Stimulated activated CD8-positive, alpha-beta memory T cell treated with anti-CD3 and anti-CD28 coated beads, Interleukin-7, amount 100 ng/mL, for 4 hours (primary cell): ENCODE measurements around the gene DSCAML1.

ENCODE experiments used
- DNase-seq, 2 donors: peaks; one replicate each; pipeline ENCODE4 v3.0.0-alpha.2; 2020; ENCODE audit warnings: low read depth in 2 of 2

DSCAML1 gene

DNA sequence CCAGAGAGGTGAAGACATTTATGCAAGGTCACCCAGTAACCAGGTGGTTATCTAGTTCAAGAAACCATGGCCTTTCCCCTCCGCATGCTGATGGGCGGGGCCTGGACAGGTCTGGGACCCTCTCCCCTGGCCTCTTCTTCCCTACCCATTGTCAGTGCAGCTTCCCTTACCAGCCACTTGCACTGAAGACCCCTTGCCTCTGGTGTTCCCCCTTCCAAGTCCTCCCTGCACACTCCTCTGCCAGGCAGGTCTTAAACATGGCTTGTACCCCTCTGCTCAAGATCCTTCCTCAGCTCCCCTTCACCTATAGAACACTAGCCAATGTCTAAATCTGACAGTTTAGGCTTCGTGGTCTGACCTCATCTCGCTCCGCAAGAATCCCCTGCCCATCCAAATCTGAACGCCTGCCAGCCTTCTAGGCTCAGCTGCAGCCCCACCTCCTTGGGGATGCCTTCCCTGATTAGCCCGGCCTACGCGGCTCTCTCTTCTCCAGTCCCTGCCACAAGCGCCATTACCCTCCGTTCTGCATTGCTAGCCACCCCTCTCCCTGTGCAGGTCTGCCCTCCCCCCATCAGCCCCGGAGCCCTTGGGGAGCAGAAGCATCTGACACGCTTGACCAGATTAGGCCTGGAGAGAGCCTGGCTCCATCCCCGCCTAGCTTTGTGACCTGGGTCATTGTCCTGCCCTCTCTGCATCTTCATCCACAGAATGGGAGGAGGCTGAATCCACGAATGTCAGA, 213.8 kb downstream of the DSCAML1 start:
- no peak for DNase-seq

DNA sequence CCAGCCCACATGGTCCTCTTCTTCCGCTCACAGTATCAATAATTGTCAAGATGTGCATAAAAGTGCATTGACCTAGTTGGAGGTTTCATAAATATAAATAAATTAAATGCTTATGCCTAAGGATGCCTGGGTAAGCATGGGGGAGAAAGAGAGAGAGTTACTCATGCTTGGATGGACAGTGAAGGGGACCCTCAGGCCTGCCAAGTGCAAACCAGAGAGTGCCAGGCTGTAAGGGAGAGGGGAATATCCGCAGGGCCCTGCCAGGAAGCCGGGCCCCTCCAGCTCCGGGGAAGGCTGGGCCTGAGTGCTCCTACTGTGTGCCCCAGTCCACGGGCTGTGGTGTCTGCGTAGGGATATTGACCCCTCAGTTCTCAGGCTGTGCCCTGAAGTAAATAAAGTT, 214.6 kb downstream of the DSCAML1 start:
- no peak for DNase-seq

DNA sequence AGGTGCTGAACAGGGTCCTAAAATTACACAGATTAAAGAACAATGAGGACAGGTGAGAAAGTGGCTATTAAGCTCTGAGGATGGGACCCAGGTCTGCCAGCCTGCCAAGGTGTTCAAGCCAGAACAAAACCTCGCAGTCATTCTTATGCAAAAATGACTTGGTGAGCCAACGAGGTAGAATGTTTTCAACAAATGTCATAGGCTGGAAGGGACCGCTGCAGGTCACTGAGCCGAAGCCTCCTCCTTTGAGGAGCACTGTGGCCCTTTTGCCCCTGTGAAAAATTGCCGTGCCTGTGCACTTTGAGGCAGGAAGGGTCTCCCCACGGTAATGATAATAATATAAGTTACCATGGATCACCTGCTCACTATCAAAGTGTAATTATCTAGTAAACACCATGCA, 216.2 kb downstream of the DSCAML1 start:
- DNase-seq, result no peak

DNA sequence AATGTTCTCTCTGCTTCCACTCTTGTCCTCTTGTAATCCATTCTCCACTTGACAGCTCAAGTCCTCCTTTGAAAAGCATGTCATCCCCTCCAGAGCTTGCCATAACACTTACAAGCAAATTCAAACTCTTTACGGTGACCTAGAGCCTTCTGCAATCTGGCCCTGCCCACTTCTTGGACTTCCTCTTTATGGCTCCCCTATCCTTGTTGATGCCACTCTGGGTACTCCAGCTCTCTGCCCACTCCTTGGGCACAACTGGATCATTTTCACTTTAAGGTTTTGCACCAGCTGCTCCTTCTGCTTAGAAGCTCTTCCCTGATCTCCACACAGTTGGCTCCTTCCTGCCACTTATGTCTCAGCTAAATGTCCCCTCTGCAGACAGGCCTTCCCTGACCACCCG, 217.9 kb downstream of the DSCAML1 start:
- DNase-seq, result no peak

DNA sequence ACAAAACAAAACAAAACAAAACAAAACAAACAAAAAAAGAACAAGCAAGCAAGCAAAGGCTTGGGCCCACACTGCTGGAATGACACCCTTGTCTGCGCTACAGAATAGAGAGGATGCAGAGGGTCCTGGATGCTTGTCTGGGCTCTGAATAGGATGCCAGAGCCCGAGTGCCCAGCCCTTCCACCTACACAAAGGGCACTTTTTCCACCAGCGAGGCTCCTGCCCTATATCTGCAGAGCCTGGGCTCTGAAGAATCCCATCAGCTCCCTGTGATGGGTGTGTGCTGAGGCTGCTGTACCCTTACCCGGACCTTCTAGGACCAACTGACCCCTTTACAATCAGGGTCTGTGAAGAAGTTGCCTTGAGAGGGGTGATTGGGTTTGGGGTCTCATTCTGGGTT, 221.2 kb downstream of the DSCAML1 start:
- DNase-seq, result no peak

DNA sequence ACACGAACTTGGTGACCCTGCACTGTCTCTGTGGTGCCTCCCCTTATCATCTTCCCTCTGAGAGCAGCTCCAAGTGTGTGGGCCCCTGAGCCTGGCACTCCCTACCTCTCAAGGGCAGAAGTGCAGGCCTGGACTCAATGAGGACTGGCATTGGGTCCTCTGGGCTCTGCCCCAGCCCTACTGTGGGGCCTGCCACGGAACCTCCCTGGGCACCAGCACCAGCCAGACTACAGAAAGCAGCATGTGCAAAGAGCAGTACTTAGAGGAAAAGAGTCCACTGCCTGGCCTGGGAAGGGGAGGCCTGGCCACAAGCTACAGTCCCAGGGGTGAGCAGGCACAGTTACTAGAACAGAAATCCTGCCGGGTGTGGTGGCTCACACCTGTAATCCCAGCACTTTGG, 222.5 kb downstream of the DSCAML1 start:
- DNase-seq, result no peak

DNA sequence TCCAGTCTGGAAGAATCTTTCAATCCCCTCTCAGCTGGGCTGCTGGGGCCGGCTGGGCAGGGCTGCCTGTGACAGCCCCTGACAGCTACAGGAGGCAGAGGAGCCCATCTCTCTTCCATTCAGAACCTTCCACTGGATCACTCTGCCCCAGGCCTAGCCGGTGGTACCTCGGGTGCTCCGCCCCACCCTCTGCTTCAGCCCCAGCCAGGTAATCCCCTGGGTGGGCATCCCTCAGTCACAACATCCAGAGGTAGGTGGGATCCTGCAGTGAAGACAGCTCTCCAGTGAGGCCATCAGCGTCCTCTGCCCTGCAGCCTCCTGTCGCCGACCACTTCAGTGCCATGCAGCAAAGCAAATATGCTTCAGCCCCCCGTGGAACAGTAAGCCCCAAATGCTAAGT, 223.7 kb downstream of the DSCAML1 start:
- no peak for DNase-seq

DNA sequence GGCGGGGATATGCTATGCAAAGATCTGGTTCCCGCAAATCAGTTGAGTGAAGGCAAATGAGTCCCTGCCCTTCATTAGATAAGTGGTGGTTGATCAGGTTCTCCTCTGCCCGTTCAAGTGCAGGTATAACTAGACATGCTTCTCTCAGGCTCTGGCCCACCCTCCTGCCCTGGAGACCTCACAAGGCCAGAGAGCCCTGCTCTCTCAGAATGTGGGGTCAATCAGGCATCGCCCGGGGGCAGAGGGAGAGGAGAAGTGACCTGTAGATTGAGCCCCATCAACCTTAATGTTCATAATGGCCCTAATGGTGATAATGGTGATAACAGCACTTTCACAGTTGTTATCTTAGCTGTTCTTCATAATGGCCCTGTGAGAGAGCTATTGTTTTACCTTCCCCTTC, 224.3 kb downstream of the DSCAML1 start:
- no peak for DNase-seq

DNA sequence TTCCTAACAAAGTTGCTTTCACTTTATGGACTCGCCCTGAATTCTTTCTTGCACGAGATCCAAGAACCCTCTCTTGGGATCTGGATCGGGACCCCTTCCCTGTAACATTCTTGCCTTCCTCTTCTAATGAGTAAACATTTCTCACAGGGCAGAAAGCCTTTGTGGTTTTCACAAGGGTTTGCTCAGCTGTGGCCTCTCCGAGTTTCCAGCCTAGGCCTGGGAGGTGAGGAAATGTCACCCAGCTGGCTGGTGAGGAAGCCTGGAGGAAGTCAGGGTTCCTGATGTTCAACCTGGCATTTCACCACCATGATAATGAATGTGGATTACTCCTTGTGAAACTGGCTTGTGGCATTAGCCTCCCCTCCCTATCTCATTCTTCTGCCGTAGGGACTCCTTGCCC, 224.9 kb downstream of the DSCAML1 start:
- DNase-seq, result no peak

DNA sequence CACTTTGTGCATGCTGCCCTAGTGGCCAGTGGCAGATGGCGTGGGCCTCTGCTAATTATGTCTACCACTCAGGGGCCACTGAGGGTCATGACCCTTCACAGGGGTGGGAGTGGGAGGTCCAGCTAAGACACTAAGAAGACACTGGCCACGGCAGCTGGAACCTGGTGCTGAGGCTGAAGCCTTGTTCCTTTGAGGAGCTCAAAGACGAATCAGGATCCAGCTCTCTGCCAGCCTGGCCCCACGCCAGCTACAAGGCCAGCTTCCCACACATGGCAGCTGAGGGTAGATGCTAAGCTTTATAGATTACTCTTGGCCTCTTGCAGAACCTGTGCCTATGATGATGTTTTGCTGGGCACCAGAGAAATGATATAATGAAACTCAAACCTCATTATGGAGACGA, 226.3 kb downstream of the DSCAML1 start:
- no peak for DNase-seq

DNA sequence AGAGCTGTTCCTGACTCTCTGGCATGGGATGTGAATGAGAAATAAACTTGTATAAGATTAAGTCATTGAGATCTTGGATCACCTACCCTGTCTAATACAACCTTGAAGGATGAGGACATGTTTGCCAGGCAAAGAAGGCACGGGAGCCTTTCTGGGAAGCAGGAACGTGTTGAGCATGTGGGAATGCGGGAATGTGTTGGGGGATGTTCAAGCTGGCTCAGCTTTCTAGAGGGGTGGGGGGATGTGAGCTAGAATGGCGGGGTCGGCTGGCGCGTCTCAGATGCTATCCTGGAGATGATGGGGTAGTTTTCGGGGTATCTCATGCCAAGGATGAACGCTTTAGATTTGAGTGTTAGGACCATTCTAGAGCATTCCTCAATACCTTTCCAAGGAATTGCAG, 227.1 kb downstream of the DSCAML1 start:
- no peak for DNase-seq

DNA sequence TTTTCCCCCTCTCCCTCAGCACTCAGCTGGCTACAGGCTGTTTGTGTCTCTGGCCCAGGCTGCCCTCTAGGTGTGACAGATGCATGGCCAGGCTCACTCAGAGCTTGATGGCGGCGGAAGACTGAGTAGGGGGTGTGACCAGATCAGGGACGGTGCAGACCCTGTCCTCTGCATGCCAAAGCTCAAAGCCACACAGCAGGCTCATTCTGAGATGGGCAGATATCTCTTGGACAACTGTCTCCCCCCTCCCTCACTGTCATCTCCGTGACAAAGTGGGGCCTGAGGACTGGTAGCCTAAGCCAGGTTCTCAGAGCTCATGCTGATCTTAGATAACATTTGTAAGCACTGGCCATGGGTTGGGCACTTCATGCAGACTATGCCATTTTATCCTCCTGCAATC, 231.3 kb downstream of the DSCAML1 start:
- DNase-seq, result no peak

DNA sequence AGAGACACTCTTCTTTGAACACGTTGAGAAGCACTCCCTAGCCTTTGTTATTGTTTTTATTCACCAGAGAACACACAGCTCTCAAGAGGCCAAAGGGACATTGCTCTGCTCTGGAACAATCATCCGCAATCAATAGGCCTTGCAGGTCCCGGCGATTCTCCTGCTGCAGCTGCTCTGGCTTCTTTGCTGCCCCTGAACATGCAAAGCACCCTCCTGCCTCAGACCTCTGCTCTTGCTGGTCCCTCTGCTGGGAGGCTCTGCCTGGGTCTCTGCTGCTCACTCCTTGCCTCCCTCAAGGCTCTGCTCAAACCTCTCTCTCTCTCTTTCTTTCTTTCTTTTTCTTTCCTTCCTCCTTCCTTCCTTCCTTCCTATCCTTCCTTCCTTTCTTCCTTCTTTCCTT, 232.7 kb downstream of the DSCAML1 start:
- no peak for DNase-seq

DNA sequence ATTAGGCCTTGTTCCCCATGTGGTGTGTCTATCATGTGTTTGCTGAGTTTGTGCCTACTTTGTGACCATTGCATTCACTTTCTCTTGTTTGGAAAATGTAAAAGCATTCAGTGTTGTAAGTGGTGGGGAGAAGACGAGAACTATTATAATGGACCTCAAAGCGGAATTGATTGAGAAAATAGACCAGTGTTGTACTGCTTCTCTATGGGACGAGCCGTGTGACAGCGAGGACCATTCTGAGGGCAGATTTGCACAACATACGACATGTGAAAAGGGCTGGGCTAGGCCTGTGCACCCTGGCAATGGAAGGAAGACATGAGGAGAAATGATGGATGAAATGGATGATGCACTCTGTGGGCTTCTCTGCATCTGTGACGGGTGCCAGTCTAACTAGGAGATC, 233.5 kb downstream of the DSCAML1 start:
- DNase-seq, result no peak

DNA sequence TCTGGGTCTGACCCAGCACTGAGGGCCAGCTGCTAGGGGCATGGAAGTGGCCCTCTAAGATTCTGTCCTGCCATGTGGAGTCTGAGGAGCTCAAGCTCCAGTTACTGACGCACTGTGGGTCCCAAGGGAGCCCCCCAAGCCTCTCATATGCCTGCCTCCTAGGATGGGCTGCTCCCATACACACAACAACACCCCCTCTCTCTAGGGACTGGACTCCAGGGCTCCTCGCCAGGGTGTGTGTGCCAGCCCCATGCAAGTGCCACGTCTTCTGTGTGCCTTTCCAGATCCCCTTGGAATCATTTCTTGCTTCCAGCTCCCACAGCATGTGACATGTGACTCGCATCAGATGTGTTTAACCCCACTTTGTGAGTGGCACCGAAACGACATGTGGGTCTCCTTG, 234.9 kb downstream of the DSCAML1 start:
- no peak for DNase-seq

DNA sequence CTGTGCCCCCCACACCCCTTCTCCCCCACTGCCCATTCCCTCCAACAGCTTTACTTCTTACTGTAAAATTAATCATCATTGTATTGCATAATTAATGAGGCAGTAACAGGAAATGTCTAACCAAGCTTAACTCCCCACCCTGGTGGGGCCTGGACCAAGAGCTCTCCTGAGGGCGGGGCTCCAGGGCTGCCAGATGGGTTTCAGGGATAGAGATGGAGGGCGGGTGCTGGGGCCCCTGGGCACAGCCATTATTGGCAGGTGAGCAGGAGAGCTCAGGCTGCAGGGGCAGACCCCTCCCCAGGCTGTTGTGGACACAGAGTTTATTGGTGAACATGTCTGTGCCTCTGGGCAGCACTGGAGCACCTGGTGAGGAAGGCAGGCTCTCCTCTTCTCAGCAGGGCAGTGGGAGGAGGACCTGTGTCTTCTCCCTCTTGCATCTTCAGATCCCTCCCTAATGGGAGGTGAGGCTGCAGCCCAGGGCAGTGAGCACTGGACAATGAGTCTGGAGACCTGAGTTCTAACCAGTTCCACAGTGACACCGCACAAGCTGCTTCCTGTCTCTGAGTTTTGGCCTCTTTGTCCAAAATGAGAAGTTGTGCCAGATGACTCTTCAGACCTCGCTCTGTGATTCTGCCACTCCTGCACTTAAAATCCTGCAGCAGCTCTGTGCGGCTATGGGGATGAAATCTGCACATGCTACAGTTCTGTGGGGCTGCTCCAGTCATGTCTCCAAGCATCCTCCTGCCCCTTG, 236.1 kb downstream of the DSCAML1 start:
- no peak for DNase-seq

DNA sequence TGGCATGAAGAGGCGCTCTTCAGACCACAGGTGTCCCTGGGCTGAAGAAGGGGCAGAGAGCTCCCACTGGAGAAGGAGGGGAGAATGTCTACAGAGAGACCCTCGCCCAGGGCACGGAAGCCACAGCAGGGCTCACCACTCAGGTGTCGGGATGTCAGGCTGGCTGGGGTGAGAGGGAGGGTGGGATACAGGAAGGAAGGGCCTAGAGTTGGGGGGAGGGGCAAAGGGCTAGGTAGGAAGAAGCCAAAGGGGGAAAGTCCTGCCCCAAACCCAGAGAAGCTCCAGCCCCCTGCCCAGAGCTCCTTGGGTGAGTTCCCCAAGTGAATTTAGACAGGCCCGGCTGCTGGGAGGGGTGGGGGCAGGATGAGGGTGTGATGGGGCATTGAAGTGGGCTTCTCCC, 237.3 kb downstream of the DSCAML1 start:
- no peak for DNase-seq

DNA sequence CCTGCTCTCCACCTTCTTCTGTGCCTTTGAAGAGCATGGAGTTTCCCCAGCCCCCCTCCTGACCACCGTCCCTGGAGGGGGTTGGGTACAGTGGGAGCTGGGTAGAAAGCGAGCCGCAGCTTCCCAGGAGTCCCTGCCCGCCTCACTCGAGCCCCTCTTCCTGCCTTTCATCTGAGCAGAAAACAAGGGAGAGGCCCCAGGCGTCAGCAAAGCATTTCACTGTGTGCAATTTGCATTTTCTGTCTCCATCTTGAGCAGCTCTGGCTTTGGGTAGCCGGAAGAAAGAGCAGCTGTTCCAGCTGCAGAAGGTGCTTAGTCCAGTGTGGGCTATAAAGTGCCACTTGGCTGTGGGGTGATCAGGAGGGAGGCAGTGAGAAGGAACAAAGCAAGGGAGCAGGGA, 239.7 kb downstream of the DSCAML1 start:
- no peak for DNase-seq

DNA sequence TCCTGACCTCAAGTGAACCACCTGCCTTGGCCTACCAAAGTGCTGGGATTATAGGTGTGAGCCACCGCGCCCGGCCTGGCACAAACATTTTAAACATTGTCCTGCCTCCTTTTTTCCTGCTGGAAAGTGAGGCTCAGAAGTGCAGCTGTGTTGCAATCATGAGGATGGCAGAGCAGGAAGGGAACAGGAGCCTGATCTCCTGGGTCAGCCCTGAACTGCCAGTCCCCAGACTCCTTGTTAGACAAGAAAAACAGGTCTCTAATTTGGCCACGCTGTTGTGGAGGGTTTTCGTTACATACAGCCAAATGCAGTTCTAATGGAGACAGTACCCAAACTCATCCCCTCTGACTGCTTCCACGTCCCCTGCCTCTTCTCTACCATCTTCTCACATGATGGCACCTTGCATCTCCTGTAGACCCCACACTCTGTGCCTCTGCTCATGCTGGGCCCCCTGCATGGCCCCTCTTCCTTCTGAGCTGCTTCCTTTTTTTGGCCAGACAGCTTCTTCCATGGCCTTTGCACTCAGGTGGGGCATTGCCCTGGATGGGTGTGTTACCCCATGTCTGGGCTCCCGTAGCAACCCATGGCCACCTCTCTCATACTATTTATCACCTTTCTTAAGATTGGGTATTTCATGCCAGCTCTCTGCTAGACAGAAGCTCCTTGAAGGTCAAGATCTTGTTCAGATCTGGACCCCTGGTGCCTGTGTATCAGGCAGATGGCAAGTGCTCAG, 242.2 kb downstream of the DSCAML1 start:
- DNase-seq, result no peak

DNA sequence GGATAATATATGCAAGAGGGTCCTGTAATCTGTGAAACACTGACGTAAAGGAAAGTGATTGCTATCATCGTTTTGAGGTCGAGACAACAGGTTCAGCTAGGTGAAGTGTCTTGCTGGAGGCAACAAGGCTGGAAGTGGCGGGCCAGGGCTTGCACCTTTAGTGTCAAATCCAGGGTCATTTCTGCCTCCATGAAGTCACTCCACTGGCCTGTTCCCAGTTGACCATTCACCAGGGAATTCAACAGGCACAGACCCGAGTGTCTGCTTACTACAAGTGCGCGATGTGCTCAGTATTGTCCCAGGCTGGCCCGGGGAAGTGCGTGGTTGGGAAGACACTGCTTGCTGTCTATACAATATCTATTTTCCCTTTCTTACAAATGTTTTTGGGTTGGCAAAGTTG, 244.4 kb downstream of the DSCAML1 start:
- DNase-seq, result no peak

DNA sequence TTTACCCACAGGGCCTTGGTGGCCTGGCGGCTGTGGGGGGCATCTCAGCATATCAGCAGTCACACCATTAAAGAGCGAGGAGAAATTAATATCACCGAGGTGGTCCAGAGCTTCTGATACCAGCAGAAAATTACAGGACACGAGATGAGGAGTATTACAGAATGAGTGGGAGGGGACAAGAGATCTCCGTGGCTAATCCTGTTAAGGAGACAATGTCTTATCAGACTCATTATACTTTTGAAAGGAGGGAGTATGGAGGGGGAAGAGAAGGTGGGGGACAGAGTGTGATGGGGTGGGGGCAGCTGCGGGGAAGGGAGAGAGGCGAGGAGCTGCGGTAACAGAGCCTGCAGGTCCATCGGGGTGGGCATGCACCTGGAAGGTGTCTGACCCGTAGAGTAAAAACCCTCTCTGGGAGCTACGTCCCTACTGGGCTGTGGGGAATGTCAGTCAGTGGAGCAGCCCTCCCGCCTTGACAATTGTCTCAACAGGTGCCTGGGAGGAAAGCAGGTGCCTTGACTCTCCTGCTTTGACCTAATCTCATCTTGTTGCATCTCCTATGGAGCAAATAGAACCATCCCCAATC, 245.2 kb downstream of the DSCAML1 start:
- no peak for DNase-seq

DNA sequence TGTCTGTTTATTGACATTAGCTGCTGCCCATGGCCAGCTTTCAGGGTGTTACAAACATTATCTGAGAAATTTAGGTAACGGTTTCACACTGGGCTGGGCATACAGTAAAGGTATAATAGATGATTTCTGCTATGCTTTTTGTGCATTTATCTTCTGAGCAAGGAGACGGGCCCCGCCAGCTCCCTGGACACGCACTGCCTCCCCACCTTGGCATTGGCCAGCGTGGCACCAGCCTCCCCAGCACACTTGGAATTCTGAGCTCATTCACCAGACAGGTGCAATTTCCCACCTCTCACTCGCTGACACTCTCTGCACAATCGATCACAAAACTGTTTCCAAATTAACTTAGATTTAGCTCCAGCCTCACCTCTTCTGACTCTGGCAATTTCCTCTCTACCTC, 246.6 kb downstream of the DSCAML1 start:
- DNase-seq, result no peak

DNA sequence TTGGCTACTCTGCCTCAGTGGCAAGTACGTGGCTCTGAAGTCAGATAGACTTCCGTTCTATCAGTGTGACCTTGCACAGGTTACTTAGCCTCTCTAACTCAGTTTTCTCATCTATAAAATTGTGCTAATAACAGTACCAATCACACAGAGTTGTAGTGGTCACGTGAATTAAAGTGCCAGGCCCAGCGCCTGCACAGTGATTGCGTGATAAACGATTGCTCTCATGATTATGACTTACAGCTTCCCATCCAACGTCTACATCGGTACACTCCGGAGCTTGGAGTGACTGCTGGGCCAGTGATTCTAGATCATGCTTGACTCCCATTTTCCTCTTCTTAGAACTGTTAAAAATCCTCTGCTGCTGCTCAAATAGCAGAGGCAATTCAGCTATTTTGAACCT, 247.6 kb downstream of the DSCAML1 start:
- no peak for DNase-seq
